Measurements from ENCODE around the gene DDX51. TPM values are rescaled to one million over a fixed set of nuclear protein-coding genes. Genes with fewer than 3 reads are reported as not detected.

DDX51 gene
- total and polyA plus RNA-seq, 2 of the 4 experiments (the other 2 are of a cell fraction) = 3.8 to 14.5 TPM

- H3K36me3 ChIP-seq (ENCODE audit: control insufficient read depth, insufficient read depth, low read length) = peaks cover 47% of the 10 kb centered on the region
- no peak overlapping the region for H4K8ac ChIP-seq (ENCODE audit: low read depth in 2 of 2, low read length in 2 of 2)
- H4K91ac ChIP-seq (ENCODE audit: insufficient read depth, low read depth, low read length) = no peak overlapping the region
- peaks cover 9% of the 10 kb centered on the region for H3K4me1 ChIP-seq (ENCODE audit: control insufficient read depth, insufficient read depth, low read length)
- dilution Hi-C loops (cut with HindIII; ENCODE audit: low sequenced_read_pairs, unreplicated experiment) (no loop called here), intact Hi-C loops (cut with micrococcal nuclease) (no loop called here), in situ Hi-C loops (cut with MboI; ENCODE audit: low sequenced_read_pairs) (no loop called here)
- peak overlapping the region; percentile 95 for H3K4me3 ChIP-seq (ENCODE audit: insufficient read depth, low read depth, low read length)
- CTCF ChIA-PET = no interaction called here
- H2AK9ac ChIP-seq (replicated peaks; ENCODE audit: low read depth, low read length, poor library complexity) = peak overlapping the region; percentile 65
- peak overlapping the region; percentile 98 for H3K4me2 ChIP-seq (ENCODE audit: low read depth, low read length)
- H3K9ac ChIP-seq (ENCODE audit: low read depth, low read length) = peak overlapping the region; percentile 12; the same call in 1 of the 2 replicates
- no peak overlapping the region for H2BK5ac ChIP-seq (ENCODE audit: low read depth, low read length, poor library complexity, severe bottlenecking)
- H3K79me1 ChIP-seq (ENCODE audit: low read depth in 1 of 2, low read length in 2 of 2) = peaks cover 13 to 36% of the 10 kb centered on the region in 2 experiments
- no peak overlapping the region for H4K5ac ChIP-seq (ENCODE audit: low read depth, low read length)
- H3K9me1 ChIP-seq (ENCODE audit: insufficient read depth, low read length) = 0 out of 2 replicates have a peak, but pooled peaks cover 3% of the 10 kb centered on the region
- H2BK20ac ChIP-seq (ENCODE audit: low read depth, low read length) = no peak overlapping the region
- TF ChIP-seq USF2 (IDR thresholded peaks at IDR 0.05; ENCODE audit: low read depth, low read length) = no peak
- no peak for TF ChIP-seq BHLHE40 (IDR thresholded peaks at IDR 0.05; ENCODE audit: low read depth, low read length)
- TF ChIP-seq POLR2A (IDR thresholded peaks at IDR 0.05; ENCODE audit: low read depth, low read length) = no peak
- TF ChIP-seq NFE2L2 (IDR thresholded peaks at IDR 0.05; ENCODE audit: low read depth, low read length) = no peak
- TF ChIP-seq CHD1 (IDR thresholded peaks at IDR 0.05; ENCODE audit: low read depth, low read length) = no peak
- TF ChIP-seq RAD21 (IDR thresholded peaks at IDR 0.05; ENCODE audit: low read length) = no peak
- no peak for TF ChIP-seq SMC3 (IDR thresholded peaks at IDR 0.05; ENCODE audit: low read depth, low read length)
- TF ChIP-seq RCOR1 (IDR thresholded peaks at IDR 0.05; ENCODE audit: insufficient replicate concordance, low read length) = no peak
- TF ChIP-seq CEBPB (IDR thresholded peaks at IDR 0.05; ENCODE audit: low read depth, low read length) = no peak
- TF ChIP-seq MAZ (IDR thresholded peaks at IDR 0.05; ENCODE audit: borderline replicate concordance, low read depth, low read length) = no peak
- no peak for TF ChIP-seq CTCF (conservative IDR thresholded peaks at IDR 0.05; ENCODE audit: low read depth, low read length)
- TF ChIP-seq ELK1 (IDR thresholded peaks at IDR 0.05; ENCODE audit: borderline replicate concordance, low read depth, low read length) = no peak
- TF ChIP-seq MAFK (IDR thresholded peaks at IDR 0.05; ENCODE audit: low read depth, low read length) = no peak
- no peak for TF ChIP-seq MXI1 (IDR thresholded peaks at IDR 0.05; ENCODE audit: borderline replicate concordance, low read depth, low read length)
- no peak for TF ChIP-seq FOS (IDR thresholded peaks at IDR 0.05; ENCODE audit: low read depth, low read length)
- no peak for TF ChIP-seq RFX5 (IDR thresholded peaks at IDR 0.05; ENCODE audit: low read depth, low read length)
- H3K14ac ChIP-seq (replicated peaks; ENCODE audit: low read depth, low read length) = no peak overlapping the region
- H3K23ac ChIP-seq (ENCODE audit: low read depth, low read length) = no peak overlapping the region
- DNase-seq = no peak
- no peak overlapping the region for H2BK15ac ChIP-seq (ENCODE audit: low read depth, low read length)
- no peaks in the 10 kb centered on the region for H3K9me3 ChIP-seq (ENCODE audit: control insufficient read depth, insufficient read depth, low read length)
- peaks cover 5% of the 10 kb centered on the region; the same call in 1 of the 2 replicates for H4K20me1 ChIP-seq (ENCODE audit: insufficient read depth, low read length)
- no peak overlapping the region for H3K27ac ChIP-seq (ENCODE audit: insufficient read depth, low read length)
- H2AFZ ChIP-seq (replicated peaks; ENCODE audit: low read length, poor library complexity) = peak overlapping the region; percentile 99
- H3K18ac ChIP-seq (ENCODE audit: low read depth, low read length) = no peak overlapping the region
- BruUV-seq (replicated peaks) = no TSS peak
- H3K4ac ChIP-seq (ENCODE audit: low read depth, low read length) = no peak overlapping the region
- no peak for ATAC-seq (ENCODE audit: low read depth)
- POLR2A ChIA-PET (ENCODE audit: unreplicated experiment) = no interaction called here
- no peaks in the 10 kb centered on the region for H3K27me3 ChIP-seq (ENCODE audit: control insufficient read depth, insufficient read depth, low read length)
- no peak overlapping the region for H2AK5ac ChIP-seq (ENCODE audit: low read depth, low read length)
- H2BK120ac ChIP-seq (ENCODE audit: low read depth, low read length) = no peak overlapping the region
- H3K56ac ChIP-seq (ENCODE audit: extremely low read depth, insufficient read depth, low read length) = no peak overlapping the region
- WGBS, 2 experiments (ENCODE audit: extremely low coverage in 2 of 2, insufficient read length in 1 of 2) = 77% methylated on average over 13 of the region's 24 CpGs; no CpG with 5 or more reads in 1 of the 2 experiments
Observed at GRCh38 chr12:132142679-132143335, 1.3 kb downstream of the DDX51 start.
